Measurements from ENCODE around the gene UTF1. TPM values are rescaled to one million over a fixed set of nuclear protein-coding genes. Genes with fewer than 3 reads are reported as not detected.

UTF1 gene
- total RNA-seq, 3 donors from 2014 or later, result not detected

DNA sequence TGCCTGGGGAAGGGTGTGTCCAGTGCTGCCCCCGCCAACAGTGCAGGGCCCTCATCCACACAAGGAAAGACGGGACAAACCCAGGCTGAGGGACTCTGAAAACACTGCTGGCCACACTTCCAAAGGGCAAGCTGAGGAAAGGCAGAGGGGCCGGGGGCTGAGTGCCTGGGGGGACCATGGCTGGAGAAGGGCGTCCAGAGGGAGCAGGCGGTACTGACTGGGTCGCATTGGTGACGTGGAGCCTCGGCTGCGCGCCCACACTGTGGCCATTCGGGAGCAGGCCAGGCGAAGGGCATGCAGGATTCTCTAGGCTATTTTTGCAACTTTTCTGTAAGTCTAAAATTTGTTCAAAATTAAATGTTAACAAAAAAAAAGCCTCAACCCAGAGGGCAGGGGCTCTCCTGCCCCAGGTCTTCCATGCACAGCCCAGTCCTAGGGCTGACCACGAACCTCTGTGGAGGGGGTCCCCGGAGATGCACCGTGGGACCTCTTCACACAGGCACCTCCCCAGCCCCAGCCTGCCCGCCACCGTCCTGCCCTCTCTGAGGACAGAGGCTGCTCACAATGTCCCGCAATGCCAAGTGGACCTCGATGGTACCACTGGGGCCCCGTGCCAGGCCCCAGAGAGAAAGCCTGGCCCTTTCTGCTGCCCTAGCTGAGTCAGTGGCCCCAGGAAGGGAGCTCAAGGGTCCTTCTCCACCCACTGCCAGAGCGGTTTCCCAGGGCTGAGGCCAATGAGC is 36.2 kb downstream of the UTF1 start:
- TF ChIP-seq, protein P1, sequence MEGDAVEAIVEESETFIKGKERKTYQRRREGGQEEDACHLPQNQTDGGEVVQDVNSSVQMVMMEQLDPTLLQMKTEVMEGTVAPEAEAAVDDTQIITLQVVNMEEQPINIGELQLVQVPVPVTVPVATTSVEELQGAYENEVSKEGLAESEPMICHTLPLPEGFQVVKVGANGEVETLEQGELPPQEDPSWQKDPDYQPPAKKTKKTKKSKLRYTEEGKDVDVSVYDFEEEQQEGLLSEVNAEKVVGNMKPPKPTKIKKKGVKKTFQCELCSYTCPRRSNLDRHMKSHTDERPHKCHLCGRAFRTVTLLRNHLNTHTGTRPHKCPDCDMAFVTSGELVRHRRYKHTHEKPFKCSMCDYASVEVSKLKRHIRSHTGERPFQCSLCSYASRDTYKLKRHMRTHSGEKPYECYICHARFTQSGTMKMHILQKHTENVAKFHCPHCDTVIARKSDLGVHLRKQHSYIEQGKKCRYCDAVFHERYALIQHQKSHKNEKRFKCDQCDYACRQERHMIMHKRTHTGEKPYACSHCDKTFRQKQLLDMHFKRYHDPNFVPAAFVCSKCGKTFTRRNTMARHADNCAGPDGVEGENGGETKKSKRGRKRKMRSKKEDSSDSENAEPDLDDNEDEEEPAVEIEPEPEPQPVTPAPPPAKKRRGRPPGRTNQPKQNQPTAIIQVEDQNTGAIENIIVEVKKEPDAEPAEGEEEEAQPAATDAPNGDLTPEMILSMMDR (IDR thresholded peaks at IDR 0.05), result no peak
- Histone ChIP-seq H3K36me3 (ENCODE audit: low read depth) (no peaks in the 10 kb centered on the region), H3K4me3 (no peak overlapping the region), H3K4me1 (ENCODE audit: low read depth) (peaks cover 27% of the 10 kb centered on the region), H3K9me3 (no peaks in the 10 kb centered on the region)
- ATAC-seq (no peak), DNase-seq (no peak)
- intact Hi-C loops (cut with DNase I, micrococcal nuclease), result no loop called here

DNA sequence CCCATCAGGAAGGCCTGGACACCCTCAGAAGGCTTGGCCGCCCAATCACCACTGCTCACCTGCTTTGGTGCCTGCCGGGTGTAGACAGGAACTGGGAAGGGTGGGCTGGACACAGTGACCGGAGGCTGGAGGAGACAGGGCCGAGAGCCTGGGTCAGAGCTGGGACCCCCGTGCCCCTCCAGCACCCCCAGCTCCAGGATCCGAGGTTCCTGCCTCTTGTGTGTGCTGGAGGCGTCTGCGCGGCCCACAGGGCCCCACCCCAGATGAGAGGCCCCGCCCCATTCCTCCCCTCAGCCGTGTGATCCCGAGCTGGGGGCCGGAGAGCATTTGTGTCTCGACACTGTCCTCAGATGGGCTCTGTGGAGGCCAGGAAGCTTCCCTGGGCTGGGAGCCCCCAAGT is 37.3 kb downstream of the UTF1 start:
- TF ChIP-seq, protein P1 (IDR thresholded peaks at IDR 0.05), result no peak
- no peaks in the 10 kb centered on the region for H3K9me3 ChIP-seq
- H3K4me1 ChIP-seq (ENCODE audit: low read depth), result peaks cover 24% of the 10 kb centered on the region
- intact Hi-C loops (cut with DNase I, micrococcal nuclease), result no loop called here
- no peak for DNase-seq
- ATAC-seq, result no peak
- no peak overlapping the region for H3K4me3 ChIP-seq
- H3K36me3 ChIP-seq (ENCODE audit: low read depth), result no peaks in the 10 kb centered on the region

DNA sequence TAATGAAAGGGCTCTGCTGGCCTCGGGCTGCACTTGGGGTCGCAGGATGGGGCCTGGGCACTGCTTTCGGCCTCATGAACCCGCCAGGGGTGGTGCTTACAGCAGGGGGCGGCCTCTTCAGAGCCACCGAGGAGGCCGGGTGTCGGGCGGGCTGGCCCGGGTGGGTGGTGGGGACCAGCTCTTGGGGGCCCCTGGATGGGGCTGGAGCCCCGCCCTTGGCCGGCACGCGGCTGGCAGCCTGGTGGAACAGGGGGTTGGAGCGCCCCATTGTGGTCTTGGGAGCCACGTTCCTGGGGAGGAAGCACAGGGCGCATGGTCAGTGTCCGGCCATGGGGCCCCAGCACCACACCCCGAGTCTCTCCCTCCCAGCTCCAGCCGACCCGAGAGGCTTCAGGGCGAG is 37.8 kb downstream of the UTF1 start:
- Histone ChIP-seq H3K9me3 (no peaks in the 10 kb centered on the region), H3K4me3 (no peak overlapping the region), H3K4me1 (ENCODE audit: low read depth) (peaks cover 19% of the 10 kb centered on the region), H3K36me3 (ENCODE audit: low read depth) (no peaks in the 10 kb centered on the region)
- no peak for DNase-seq
- TF ChIP-seq, protein P1 (IDR thresholded peaks at IDR 0.05), result no peak
- intact Hi-C loops (cut with DNase I, micrococcal nuclease), result no loop called here
- ATAC-seq, result no peak

DNA sequence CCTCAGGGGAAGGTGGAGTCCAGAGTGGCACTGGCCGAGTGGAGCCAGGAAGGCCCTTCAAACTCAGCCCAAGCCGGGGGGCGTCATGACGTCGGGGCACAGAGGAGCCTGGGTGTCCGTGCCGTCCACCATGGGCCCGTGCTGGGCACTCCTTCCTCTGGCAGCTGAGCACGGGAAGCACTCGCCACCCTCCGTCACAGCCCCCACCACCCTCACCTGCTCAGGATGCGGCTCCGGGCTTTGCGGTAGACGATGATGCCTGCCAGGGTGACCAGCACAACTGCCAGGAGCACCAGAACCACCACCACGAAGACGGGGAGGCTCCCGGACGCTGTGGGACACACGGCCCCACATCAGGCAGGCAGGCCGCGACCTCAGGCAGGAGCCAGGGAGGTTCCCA is 38.5 kb downstream of the UTF1 start:
- Histone ChIP-seq H3K4me3 (no peak overlapping the region), H3K4me1 (ENCODE audit: low read depth) (peaks cover 13% of the 10 kb centered on the region), H3K36me3 (ENCODE audit: low read depth) (no peaks in the 10 kb centered on the region), H3K9me3 (no peaks in the 10 kb centered on the region)
- TF ChIP-seq, protein P1 (IDR thresholded peaks at IDR 0.05), result no peak
- intact Hi-C loops (cut with DNase I, micrococcal nuclease), result no loop called here
- DNase-seq (no peak), ATAC-seq (no peak)

DNA sequence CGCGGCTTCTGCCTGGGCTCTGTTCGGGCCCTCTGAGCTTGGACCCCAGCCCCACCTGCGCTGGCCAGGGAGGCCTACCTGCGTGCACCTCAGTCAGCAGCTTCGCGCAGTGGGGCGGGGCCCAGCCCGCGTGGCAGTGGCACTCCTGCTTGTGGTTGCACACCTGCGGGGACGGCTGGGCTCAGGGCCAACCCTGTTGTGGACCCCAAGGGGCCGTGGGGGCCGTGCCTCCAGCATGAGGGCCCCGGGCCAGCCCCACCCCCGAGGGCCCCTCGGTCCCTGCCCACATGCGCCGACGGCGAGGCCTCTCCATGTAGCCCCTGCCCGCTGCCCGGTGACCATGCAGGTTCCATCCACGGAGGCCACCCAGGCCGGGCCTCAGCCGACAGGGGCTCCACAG is 39.4 kb downstream of the UTF1 start:
- intact Hi-C loops (cut with DNase I, micrococcal nuclease), result no loop called here
- ATAC-seq (no peak), DNase-seq (no peak)
- Histone ChIP-seq H3K4me3 (no peak overlapping the region), H3K36me3 (ENCODE audit: low read depth) (no peaks in the 10 kb centered on the region), H3K4me1 (ENCODE audit: low read depth) (peaks cover 5% of the 10 kb centered on the region), H3K9me3 (no peaks in the 10 kb centered on the region)
- TF ChIP-seq, protein P1 (IDR thresholded peaks at IDR 0.05), result no peak
